ENCODE measurements around the gene GMDS. TPM values are rescaled to one million over a fixed set of nuclear protein-coding genes. Genes with fewer than 3 reads are reported as not detected.

The GMDS gene
- total and polyA plus RNA-seq, 9 donors, result 6.6 to 20.6 (median 11.0) TPM

- DNase-seq, result no peak
- no peak overlapping the region for H3K4me3 ChIP-seq
- H3K27ac ChIP-seq, result no peak overlapping the region
- intact Hi-C loops (cut with DNase I), result no loop called here
- H3K9me3 ChIP-seq, result no peaks in the 10 kb centered on the region
- 97% methylated on average over 4 of the region's 4 CpGs for WGBS, 3 donors
- H3K27me3 ChIP-seq, result no peaks in the 10 kb centered on the region
- TF ChIP-seq CTCF (IDR thresholded peaks at IDR 0.05), result no peak
- TF ChIP-seq POLR2A (IDR thresholded peaks at IDR 0.05), result no peak
- TF ChIP-seq EP300 (IDR thresholded peaks at IDR 0.05), result no peak
- H3K4me1 ChIP-seq (ENCODE audit: insufficient read depth), result no peaks in the 10 kb centered on the region
- H3K36me3 ChIP-seq, result no peaks in the 10 kb centered on the region
Measured at GRCh38 chr6:1947922-1948321, 297.5 kb downstream of the GMDS start.

GRCh38 chr6:1946583-1946982 is 298.8 kb downstream of the GMDS start:
- WGBS, 3 donors, result 92 to 100% (median 94%) methylated on average over 3 of the region's 3 CpGs
- DNase-seq, result no peak
- intact Hi-C loops (cut with DNase I), result no loop called here

GRCh38 chr6:1945235-1945832 is 300.1 kb downstream of the GMDS start:
- no peaks in the 10 kb centered on the region for H3K27me3 ChIP-seq
- TF ChIP-seq CTCF (IDR thresholded peaks at IDR 0.05) (no peak), EP300 (IDR thresholded peaks at IDR 0.05) (no peak), POLR2A (IDR thresholded peaks at IDR 0.05) (no peak)
- H3K27ac ChIP-seq, result no peak overlapping the region
- H3K36me3 ChIP-seq, result no peaks in the 10 kb centered on the region
- DNase-seq, result no peak
- WGBS, 3 donors, result 90 to 93% (median 91%) methylated on average over 9 of the region's 9 CpGs
- H3K4me1 ChIP-seq (ENCODE audit: insufficient read depth), result no peaks in the 10 kb centered on the region
- H3K9me3 ChIP-seq, result no peaks in the 10 kb centered on the region
- no peak overlapping the region for H3K4me3 ChIP-seq
- intact Hi-C loops (cut with DNase I), result no loop called here

More at GRCh38 chr6:1946583-1946982, 298.8 kb downstream of the GMDS start:
- Histone ChIP-seq H3K36me3 (no peaks in the 10 kb centered on the region), H3K4me3 (no peak overlapping the region), H3K9me3 (no peaks in the 10 kb centered on the region), H3K27ac (no peak overlapping the region), H3K4me1 (ENCODE audit: insufficient read depth) (no peaks in the 10 kb centered on the region), H3K27me3 (no peaks in the 10 kb centered on the region)
- TF ChIP-seq POLR2A (IDR thresholded peaks at IDR 0.05), result no peak
- no peak for TF ChIP-seq EP300 (IDR thresholded peaks at IDR 0.05)
- TF ChIP-seq CTCF (IDR thresholded peaks at IDR 0.05), result no peak

- intact Hi-C loops (cut with DNase I), result no loop called here
- TF ChIP-seq CTCF (IDR thresholded peaks at IDR 0.05) (no peak), EP300 (IDR thresholded peaks at IDR 0.05) (no peak), POLR2A (IDR thresholded peaks at IDR 0.05) (no peak)
- H3K4me1 ChIP-seq (ENCODE audit: insufficient read depth), result no peaks in the 10 kb centered on the region
Measured at GRCh38 chr6:1942834-1943233, 302.6 kb downstream of the GMDS start.

More at GRCh38 chr6:1942834-1943233, 302.6 kb downstream of the GMDS start:
- H3K4me3 ChIP-seq, result no peak overlapping the region
- 96 to 99% (median 98%) methylated on average over 6 of the region's 6 CpGs for WGBS, 3 donors
- no peaks in the 10 kb centered on the region for H3K36me3 ChIP-seq
- H3K27me3 ChIP-seq, result no peaks in the 10 kb centered on the region
- no peaks in the 10 kb centered on the region for H3K9me3 ChIP-seq
- DNase-seq, result no peak
- H3K27ac ChIP-seq, result no peak overlapping the region

Measured in ovary (tissue), 9 donors.